Keratinocyte (primary cell): ENCODE data around the gene CNKSR2.

Experiments used
- EZH2 ChIP-seq: IDR thresholded peaks from one replicate; pipeline ENCODE4 v1.6.1; 2012; ENCODE audit warnings: inconsistent platforms, mild to moderate bottlenecking, low read length, moderate library complexity
- TF ChIP-seq, protein P1 (sequence below), 3 experiments: IDR thresholded peaks in 1 of 3; conservative IDR thresholded peaks in 1 of 3; optimal IDR thresholded peaks in 1 of 3; 2 replicates in 2 of 3; 3 replicates in 1 of 3; pipeline versions ENCODE3 to v1.5.1; 2011; ENCODE audit warnings: low read length in 3 of 3, mild to moderate bottlenecking in 3 of 3, moderate library complexity in 2 of 3, control low read depth in 1 of 3, inconsistent platforms in 1 of 3; ENCODE audit not compliant: insufficient read depth in 2 of 3; ENCODE audit errors: extremely low read depth in 1 of 3

- TF ChIP-seq, protein P1, sequence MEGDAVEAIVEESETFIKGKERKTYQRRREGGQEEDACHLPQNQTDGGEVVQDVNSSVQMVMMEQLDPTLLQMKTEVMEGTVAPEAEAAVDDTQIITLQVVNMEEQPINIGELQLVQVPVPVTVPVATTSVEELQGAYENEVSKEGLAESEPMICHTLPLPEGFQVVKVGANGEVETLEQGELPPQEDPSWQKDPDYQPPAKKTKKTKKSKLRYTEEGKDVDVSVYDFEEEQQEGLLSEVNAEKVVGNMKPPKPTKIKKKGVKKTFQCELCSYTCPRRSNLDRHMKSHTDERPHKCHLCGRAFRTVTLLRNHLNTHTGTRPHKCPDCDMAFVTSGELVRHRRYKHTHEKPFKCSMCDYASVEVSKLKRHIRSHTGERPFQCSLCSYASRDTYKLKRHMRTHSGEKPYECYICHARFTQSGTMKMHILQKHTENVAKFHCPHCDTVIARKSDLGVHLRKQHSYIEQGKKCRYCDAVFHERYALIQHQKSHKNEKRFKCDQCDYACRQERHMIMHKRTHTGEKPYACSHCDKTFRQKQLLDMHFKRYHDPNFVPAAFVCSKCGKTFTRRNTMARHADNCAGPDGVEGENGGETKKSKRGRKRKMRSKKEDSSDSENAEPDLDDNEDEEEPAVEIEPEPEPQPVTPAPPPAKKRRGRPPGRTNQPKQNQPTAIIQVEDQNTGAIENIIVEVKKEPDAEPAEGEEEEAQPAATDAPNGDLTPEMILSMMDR (optimal IDR thresholded peaks at IDR 0.05 in 1 of 3, IDR thresholded peaks at IDR 0.05 in 1 of 3, conservative IDR thresholded peaks at IDR 0.05 in 1 of 3; ENCODE audit: extremely low read depth in 1 of 3, insufficient read depth in 2 of 3, low read length in 3 of 3): no peak
- TF ChIP-seq EZH2: no peak
These were observed 38.7 kb downstream of the CNKSR2 start for GRCh38 chrX:21412883-21413282.
